ENCODE results near the gene AGTPBP1.
"Not testable (repeated sequence)": the region's sequence is repeated elsewhere in the genome, so short reads cannot be mapped to it uniquely, and the experiment has no call there.

AGTPBP1 gene

DNA sequence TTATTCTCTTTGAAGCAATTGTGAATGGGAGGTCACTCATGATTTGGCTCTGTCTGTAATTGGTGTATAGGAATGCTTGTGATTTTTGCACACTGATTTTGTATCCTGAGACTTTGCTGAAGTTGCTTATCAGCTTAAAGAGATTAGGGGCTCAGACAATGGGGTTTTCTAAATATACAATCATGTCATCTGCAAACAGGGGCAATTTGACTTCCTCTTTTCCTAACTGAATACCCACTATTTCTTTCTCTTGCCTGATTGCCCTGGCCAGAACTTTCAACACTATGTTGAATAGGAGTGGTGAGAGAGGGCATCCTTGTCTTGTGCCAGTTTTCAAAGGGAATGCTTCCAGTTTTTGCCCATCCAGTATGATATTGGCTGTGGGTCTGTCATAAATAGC is 22.3 kb downstream of the AGTPBP1 start:
- DNase-seq, result not testable (repeated sequence)

DNA sequence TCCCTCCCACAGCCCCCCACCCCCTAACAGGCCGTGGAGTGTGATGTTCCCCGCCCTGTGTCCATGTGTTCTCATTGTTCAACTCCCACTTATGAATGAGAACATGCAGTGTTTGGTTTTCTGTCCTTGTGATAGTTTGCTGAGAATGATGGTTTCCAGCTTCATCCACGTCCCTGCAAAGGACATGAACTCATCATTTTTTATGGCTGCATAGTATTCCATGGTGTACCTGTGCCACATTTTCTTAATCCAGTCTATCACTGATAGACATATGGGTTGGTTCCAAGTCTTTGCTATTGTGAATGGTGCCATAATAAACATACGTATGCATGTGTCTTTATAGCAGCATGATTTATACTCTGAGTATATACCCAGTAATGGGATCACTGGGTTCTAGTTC is 23.9 kb downstream of the AGTPBP1 start:
- DNase-seq, result not testable (repeated sequence)

GRCh38 chr9:85717220-85717619 is 24.5 kb downstream of the AGTPBP1 start:
- DNase-seq, result no peak

GRCh38 chr9:85716031-85716877 is 25.5 kb downstream of the AGTPBP1 start:
- DNase-seq, result no peak

- DNase-seq, result no peak
Measured at GRCh38 chr9:85715587-85715986, 26.2 kb downstream of the AGTPBP1 start.

GRCh38 chr9:85713897-85714296 is 27.9 kb downstream of the AGTPBP1 start:
- DNase-seq, result no peak

- DNase-seq, result no peak
Measured at GRCh38 chr9:85704744-85705143, 37.0 kb downstream of the AGTPBP1 start.

DNA sequence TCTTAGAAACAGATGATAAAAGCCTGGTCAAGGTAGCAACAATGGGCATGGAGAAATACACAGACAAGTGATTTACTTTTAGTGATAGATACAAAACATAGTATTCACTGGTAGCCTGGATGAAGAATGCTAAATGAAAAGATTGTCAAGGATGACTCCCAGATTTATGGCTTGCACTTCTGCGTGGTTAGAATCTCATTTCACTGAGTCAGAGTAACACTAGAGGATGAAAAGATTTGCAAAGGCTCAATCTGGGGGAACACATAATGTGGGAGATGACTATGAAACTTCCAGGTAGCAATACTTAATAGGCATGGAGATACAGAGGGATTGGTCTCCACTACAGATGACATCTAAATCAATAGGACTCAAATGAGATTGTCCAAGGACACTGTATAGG is 38.4 kb downstream of the AGTPBP1 start:
- no peak for DNase-seq

GRCh38 chr9:85702726-85703289 is 38.9 kb downstream of the AGTPBP1 start:
- DNase-seq, result no peak

DNA sequence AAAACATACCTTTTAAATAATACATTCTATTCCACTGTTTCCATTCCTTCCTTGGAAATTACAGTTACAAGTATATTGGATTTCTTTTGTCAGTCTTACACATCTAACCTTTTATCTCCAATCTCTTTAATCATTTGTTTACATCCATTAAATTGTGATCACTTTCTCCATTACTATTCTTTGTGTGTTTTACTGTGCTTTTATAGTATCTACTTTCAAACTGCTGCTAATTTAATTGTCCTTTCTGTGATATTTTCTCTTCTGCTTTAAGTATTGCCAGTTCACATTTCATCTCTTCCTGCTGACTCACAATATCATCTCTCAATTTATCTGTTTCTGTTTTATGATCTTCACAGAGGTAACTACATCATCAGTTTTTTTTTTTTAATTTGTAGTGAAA is 39.6 kb downstream of the AGTPBP1 start:
- DNase-seq, result no peak

GRCh38 chr9:85700330-85700729 is 41.4 kb downstream of the AGTPBP1 start:
- DNase-seq, result no peak

DNA sequence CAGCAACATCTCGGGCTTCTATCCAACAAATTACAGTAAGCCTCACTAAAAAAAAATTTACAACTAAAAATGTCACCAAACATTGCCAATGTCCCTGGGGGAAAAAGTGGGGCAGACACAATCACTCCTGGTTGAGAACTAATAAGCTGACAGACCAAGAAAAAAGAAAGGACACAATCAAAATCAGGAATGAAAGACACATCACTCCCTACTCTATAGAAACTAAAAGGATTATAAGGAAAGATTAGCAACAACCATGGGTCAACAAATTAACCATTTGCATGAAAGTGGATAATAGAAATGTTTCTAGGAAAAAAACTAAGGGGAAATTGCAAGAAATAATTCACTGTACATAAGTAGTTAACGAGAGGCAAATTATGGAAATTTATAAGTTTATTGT is 53.4 kb downstream of the AGTPBP1 start:
- no peak for DNase-seq

DNA sequence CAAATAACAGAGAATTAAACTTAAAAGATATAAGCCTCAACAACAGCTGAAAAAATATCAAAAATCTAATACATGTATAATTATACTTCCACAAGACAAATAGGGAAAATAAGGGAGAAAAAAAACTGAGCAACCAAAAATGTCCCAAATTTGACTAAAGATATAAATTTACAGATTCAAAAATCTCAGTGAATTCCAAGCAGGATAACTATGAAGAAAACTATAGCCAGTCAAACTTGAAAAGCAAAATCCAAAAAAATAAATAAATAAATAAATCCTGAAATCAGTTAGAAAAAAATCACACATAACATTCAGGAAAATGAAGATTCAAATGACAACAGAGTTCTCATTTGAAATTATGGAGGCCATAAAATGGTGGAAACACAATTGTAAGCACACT is 56.7 kb downstream of the AGTPBP1 start:
- DNase-seq, result no peak

- no peak for DNase-seq
Measured at GRCh38 chr9:85676790-85677189, 65.0 kb downstream of the AGTPBP1 start.

- no peak for DNase-seq
Measured at GRCh38 chr9:85667374-85667773, 74.4 kb downstream of the AGTPBP1 start.

DNA sequence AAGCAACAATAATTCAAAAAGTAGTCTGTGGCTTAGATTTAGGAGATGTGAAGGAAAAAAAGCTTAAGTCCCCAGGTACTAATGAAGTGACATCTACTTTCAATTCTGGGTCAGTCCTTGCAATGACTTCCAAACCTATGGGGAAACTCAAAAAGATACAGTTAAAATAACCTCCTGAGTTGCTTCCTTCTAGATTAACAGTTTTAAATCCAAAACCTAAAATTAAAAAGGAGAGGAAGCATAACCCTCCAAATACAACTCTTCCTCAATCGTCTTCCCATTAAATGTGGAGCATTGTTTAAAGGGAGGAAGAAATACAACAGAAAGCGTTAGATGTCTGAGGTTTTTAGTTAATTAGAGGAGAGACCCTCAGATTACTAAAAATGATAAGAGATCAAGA is 75.7 kb downstream of the AGTPBP1 start:
- DNase-seq, result no peak

- DNase-seq, result no peak
Measured at GRCh38 chr9:85662573-85662972, 79.2 kb downstream of the AGTPBP1 start.

- DNase-seq, result peak in 1 of 2 donors; percentile 86
Measured at GRCh38 chr9:85658716-85659115, 83.0 kb downstream of the AGTPBP1 start.

DNA sequence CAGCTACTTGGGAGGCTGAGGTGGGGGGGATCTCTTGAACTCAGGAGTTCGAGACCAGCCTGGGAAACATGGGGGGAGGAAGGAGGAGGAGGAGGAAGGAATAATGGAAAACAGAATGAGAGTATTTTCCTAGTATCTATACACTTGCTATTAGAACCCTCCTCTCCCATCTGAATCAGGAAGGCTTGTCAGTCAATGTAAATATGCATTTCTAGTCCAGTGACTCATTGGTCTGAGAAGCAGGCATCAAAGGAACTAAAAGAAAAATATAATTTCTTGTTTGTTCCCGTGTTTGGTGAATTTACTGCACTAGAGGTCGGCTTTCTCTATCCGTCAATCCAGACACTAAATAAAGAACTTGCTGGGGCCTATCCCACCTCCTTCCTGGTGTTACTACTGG is 88.6 kb downstream of the AGTPBP1 start:
- DNase-seq, result no peak

DNA sequence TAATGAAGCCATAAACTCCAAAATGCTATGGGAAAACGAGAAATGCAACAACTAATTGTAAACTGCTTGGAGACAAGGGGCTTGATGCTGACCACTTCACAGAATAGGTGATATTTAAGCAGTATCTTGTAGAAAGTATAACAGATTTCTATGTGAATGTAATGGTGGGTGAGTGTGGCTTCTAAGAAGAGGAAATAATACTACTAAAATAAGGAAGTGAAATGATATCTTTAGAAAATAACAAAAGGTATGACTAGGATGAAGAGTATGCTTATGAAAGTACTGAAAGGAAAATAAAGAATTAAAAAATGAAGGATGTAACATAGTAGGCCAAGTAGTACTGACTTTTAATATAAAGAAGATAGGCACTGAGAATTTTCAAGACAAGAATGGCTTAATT is 94.2 kb downstream of the AGTPBP1 start:
- no peak for DNase-seq

DNA sequence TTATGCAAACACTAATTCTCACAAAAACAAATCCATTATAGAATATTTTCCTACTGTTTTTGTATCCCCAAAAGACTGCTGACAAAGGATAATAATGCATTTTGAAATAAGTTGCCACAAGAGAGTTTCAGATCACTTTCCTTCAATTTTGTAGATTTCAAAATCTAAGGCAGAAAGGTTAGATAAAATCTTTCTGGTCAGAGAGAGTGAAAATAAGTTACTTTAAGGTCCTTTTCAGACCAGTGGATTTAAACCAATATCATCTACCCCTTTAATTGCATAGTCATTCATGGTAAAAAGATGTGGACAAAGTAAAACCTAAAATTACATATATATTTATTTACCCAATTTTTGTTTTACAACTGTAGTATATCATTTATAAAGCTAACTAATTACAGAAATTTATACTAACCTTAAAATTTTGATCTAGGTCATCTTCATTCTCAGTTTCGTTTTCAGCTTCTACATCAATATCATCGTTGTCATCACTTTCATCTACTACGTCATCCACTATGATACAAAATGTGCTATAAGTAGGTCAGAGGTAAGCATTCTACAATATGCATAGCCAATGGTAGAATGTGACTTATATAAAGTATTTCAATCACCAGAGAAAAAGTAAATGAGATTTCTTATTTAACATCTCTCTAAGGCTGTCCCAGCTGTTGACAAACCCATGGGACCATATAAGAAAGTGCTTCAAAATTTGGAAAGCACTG is 95.7 kb downstream of the AGTPBP1 start:
- no peak for DNase-seq

- no peak for DNase-seq
Measured at GRCh38 chr9:85640425-85640824, 101.3 kb downstream of the AGTPBP1 start.

DNA sequence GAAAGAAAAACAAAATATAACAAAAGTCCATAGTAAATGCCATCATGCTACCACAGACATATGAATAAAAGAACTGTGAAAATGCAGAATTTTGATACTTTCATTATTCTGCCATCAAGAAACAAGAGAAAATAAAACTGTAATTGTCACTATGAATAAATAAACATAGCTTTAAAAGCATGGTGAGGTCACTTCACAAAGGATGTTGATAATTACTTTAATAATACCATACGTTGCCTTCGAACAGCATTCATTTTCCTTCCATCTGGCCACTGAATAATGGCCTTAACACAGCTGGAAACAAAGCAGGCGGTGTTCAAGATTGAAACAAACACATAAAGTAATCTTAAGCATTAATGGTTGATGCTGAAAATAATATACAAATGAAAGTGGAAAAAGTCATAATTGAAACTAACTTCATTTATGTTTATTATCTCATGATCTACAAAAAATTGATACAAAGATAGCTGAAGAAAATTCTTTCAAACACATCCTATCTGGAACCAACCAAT is 102.0 kb downstream of the AGTPBP1 start:
- DNase-seq, result no peak

GRCh38 chr9:85631809-85632208 is 109.9 kb downstream of the AGTPBP1 start:
- no peak for DNase-seq

All from hippocampal formation (tissue), 2 donors.